ENCODE results near the gene MRPL4.
A peak's percentile ranks its signal among the peaks of the same experiment; 100 is the strongest.

MRPL4 gene

GRCh38 chr19:10289167-10289835, 37.3 kb downstream of the MRPL4 start:
- DNase-seq (ENCODE audit: low spot score) = peak; percentile 46

DNA sequence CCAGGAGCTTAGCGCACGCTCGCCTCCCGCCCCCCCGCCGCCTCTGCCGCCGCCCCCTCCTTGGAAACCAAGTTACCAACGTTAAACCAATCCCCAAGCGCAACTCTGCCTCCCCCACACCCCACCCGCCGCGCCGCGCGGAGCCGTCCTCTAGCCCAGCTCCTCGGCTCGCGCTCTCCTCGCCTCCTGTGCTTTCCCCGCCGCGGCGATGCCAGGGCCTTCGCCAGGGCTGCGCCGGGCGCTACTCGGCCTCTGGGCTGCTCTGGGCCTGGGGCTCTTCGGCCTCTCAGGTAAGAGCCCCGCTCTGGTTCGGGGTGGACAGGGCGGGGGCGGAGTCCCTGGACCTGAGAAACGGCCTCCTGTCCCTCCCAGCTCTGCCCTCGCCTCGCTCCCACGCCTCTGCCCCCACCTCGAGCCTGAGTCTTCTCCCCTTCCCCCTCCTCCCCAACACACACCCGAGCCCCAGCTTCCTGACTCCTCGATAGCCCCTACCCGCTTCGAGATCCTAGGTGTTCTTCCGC, 37.9 kb downstream of the MRPL4 start, which contains the start of gene ICAM5:
ICAM5 (plus strand) TSS at position 117 of the 521 bp plus-strand sequence; CDS start at position 209, 92 bp downstream.
- DNase-seq (ENCODE audit: low spot score) = no peak

- DNase-seq (ENCODE audit: low spot score) = no peak
Observed at GRCh38 chr19:10290357-10290875, 38.4 kb downstream of the MRPL4 start.

- peak; percentile 52 for DNase-seq (ENCODE audit: low spot score)
Observed at GRCh38 chr19:10290876-10291553, 39.0 kb downstream of the MRPL4 start.

GRCh38 chr19:10291554-10292205, 39.7 kb downstream of the MRPL4 start:
- DNase-seq (ENCODE audit: low spot score) = no peak

DNA sequence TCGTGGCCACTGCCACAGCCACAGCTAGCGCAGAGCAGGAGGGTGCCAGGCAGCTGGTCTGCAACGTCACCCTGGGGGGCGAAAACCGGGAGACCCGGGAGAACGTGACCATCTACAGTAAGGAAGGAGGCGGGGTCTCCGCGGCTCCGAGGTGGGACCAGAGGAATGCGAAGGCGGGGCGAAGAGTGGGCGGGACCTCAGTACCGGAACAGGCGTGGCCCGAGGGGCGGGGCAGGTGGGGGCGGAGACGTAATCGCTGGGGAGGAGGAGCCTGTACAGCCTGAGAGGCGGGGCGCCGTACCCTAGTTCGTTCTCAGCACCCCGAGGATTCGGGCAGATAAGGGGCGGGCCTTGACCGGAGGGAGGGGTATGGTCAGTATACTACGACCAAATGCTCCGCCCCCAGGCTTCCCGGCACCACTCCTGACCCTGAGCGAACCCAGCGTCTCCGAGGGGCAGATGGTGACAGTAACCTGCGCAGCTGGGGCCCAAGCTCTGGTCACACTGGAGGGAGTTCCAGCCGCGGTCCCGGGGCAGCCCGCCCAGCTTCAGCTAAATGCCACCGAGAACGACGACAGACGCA, 40.3 kb downstream of the MRPL4 start:
- peak; percentile 58 for DNase-seq (ENCODE audit: low spot score)

DNA sequence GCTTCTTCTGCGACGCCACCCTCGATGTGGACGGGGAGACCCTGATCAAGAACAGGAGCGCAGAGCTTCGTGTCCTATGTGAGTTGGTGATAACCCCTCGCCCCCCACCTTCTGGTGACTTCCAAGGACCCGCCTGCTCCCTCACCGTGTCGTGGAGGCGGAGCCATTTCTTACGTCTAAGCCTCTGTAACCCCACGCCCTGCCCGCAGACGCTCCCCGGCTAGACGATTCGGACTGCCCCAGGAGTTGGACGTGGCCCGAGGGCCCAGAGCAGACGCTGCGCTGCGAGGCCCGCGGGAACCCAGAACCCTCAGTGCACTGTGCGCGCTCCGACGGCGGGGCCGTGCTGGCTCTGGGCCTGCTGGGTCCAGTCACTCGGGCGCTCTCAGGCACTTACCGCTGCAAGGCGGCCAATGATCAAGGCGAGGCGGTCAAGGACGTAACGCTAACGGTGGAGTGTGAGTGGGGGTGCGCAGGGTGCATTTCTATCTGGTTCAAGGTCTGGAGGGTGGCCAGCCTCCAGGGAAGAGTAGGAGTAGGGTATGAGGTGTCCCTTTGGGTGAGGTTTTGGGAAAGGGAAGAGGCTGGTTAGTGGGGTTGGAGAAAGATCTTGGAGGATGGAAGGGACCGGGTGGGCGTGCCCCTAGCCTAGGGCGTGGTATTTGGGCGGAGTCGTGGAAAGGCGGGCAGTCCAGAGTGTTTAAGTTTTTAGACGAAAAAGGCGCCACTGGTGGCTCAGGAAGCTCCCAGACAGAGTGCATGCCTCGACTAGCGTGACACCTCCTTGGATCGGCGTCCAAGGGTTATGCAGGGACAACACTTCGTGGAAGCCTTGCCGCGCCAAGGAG, 41.0 kb downstream of the MRPL4 start:
- DNase-seq (ENCODE audit: low spot score) = no peak

DNA sequence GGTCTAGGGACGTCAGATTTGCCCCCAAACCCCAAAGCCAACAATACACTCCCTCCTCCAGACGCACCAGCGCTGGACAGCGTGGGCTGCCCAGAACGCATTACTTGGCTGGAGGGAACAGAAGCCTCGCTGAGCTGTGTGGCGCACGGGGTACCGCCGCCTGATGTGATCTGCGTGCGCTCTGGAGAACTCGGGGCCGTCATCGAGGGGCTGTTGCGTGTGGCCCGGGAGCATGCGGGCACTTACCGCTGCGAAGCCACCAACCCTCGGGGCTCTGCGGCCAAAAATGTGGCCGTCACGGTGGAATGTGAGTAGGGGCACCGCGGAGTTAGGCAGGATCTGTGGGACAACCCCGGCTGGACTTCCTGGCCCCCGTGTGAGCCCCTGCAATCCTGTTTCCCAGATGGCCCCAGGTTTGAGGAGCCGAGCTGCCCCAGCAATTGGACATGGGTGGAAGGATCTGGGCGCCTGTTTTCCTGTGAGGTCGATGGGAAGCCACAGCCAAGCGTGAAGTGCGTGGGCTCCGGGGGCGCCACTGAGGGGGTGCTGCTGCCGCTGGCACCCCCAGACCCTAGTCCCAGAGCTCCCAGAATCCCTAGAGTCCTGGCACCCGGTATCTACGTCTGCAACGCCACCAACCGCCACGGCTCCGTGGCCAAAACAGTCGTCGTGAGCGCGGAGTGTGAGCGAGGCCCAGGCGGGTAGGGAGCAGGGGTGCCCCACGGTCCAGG, 41.8 kb downstream of the MRPL4 start:
- no peak for DNase-seq (ENCODE audit: low spot score)

- DNase-seq (ENCODE audit: low spot score) = no peak
Observed at GRCh38 chr19:10294368-10294697, 42.3 kb downstream of the MRPL4 start.

DNA sequence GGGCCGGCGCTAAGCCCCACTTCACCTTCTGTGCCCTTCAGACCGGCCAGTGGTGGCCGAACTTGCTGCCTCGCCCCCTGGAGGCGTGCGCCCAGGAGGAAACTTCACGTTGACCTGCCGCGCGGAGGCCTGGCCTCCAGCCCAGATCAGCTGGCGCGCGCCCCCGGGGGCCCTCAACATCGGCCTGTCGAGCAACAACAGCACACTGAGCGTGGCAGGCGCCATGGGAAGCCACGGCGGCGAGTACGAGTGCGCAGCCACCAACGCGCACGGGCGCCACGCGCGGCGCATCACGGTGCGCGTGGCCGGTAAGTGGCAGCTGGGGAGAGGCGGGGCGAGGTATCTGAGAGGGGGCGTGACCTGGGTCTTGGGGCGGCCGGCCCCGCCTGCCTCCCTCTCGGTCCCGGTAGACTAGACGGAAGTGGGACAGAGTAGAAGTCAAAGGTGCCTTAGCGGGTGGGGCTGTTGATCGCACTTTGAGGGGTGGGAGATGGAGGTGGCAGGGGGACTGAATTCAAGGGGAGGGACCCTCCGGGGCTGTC, 43.4 kb downstream of the MRPL4 start:
- DNase-seq (ENCODE audit: low spot score) = peak; percentile 75

GRCh38 chr19:10295847-10296591, 44.0 kb downstream of the MRPL4 start:
- DNase-seq (ENCODE audit: low spot score) = no peak

GRCh38 chr19:10299545-10300458, 47.8 kb downstream of the MRPL4 start:
- DNase-seq (ENCODE audit: low spot score) = no peak

DNA sequence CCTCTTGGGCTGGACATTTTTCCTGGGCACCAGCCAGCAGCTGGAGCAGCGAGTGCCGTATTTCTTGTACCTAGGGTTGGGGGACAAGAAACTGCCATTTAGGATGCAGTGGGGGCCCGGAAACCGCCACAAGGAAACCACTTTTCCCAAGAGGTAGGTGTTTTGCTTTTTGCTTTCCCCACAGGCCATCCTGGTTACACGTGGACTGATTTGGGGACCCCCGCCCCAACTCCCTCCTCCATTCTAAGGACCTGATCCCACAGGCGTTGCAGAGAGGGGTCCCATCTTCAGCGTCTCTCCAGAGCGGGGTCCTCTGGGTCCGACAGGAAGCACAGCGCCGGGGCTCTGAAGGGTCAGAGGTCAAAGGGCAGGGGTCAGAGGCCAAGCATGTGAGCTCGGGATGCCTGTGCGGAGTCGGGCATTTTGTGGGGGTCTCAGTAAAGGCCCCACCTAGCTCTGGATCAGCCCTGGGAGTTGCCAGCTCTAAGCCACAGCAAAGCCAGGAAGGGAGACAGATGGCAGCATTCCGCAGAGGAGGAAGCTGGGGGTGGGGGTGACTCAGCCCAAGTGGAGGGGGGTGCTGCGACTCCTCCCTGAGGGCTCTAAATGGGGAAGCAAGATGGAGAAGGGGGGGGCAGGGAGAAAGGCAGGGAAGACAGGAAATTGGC, 53.3 kb downstream of the MRPL4 start:
- no peak for DNase-seq (ENCODE audit: low spot score)

- DNase-seq (ENCODE audit: low spot score) = no peak
Observed at GRCh38 chr19:10306327-10306726, 54.3 kb downstream of the MRPL4 start.

DNA sequence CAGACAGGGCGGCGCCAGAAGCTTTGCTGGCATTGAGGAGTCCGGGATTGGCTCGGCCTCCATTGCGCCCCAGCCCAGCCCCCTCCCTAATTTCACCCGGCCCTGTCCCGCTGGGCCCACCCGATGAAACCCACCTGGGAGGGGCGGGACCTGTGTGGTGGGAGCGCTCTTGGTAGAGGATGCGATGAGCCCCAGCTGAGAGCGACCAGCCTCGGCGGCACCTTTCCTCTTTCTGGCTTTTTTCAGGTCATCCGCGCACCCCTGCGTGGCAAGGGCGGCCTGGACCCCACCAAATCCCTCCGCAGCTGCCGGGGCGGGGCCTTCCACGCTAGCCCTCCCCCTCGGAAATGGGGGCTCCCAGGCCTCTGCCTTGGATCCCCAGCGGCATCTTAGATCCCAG, 57.4 kb downstream of the MRPL4 start, which contains the start of gene ZGLP1:
ZGLP1 (minus strand) TSS at position 393 of the 400 bp plus-strand sequence.
- DNase-seq (ENCODE audit: low spot score) = no peak

Data from CD4-positive, alpha-beta T cell treated with Interleukin-15 for 4 hours (primary cell).